Putamen (tissue), 1 donor: ENCODE measurements around the gene SPDYE3.
A peak's percentile ranks its signal among the peaks of the same experiment; 100 is the strongest.
"Not testable (repeated sequence)": the region's sequence is repeated elsewhere in the genome, so short reads cannot be mapped to it uniquely, and the experiment has no call there.

Source experiments
- DNase-seq: peaks from one replicate; pipeline ENCODE4 v3.0.0-alpha.2; 2016; ENCODE audit warnings: low spot score

SPDYE3 gene

DNA sequence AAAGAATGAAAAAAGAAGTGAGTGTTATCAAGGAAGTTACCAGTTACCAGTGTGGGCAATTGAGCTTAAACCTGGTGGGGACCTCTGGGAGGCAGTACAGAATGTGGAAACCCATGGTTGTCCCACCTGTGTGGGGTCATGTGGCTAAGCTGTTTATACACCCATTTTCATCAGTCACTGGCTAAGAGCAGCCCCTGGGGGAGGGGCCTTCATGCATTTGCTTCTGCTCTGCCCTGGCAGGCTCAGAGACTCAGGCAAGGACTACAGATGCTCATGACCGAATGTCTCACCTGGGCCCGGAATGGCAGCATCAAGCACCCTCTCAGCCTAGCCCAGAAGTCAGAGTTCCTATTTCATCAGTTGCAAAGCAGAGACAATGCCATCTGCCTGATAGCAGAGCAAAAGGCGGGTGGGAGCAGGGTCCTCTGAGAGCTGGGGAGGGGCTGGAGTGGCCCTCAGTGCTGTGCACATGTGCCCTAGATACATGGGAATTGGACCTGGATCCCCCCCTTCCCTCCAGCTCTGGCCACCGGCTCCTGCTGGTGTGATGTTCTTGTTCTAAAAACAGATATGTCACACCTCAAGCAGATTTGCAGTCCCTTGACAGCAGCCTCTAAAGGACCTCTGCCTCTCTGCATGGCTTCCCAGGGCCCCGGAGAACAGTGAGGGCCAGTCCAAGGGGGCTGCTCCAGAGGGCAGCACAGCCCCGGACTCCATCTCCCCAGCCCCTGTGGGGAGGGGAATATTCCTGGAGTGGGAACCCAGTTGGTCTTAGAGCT, 20.1 kb upstream of the SPDYE3 start:
- DNase-seq = not testable (repeated sequence)

DNA sequence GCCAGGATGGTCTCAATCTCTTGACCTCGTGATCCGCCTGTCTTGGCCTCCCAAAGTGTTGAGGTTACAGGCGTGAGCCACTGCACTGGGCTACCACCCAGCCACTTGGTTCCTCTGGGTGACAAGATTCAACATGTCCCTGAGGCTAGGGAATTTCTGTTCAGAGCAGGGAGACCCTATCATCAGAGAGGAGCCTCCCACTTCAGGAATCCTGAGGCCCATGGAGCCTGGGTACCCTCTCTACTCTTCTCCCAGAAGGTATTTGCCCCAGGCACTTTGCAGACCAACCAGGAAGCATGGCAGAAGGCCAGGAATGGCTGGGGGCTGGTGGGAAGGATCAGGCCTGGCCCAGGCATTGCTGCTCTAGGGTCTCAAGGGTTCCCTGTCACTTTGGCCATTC, 19.2 kb upstream of the SPDYE3 start:
- DNase-seq = not testable (repeated sequence)

- not testable (repeated sequence) for DNase-seq
Measured at GRCh38 chr7:100292162-100292561, 15.3 kb upstream of the SPDYE3 start.

GRCh38 chr7:100295269-100295668, 12.2 kb upstream of the SPDYE3 start:
- DNase-seq = not testable (repeated sequence)

GRCh38 chr7:100297852-100298631, 9.5 kb upstream of the SPDYE3 start:
- DNase-seq = not testable (repeated sequence)

DNA sequence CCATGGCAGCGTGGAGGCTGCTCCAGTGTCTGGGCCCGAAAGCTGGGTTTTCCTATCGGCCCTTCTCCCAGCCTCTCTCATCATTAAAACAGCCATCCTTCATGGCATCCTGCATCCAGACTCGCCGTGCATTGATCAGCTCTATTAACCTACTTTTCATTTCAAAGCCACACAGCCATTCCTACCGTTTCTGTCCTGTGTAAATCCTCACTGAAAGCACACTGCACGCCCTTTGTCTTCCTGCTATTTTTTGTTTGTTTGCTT, 8.9 kb upstream of the SPDYE3 start:
- not testable (repeated sequence) for DNase-seq

DNA sequence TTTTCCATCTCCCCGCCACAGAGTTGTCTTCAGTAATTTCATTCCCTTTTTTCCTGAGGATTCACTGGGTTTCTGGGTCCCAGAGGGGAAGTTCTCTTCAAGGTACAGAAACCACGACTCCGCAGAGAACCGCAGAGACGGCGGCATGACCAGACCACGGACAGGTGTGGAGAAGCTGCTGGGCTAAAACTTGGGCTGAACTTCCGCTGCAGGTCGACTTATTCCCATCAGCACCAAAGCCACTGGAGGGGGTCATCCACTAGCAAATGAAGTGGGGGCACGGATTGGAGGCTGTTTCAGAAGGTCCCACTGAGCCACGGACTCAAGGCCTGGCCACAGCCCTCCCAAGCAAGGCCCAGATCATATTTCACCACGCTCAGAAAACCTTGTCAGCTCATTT, 3.0 kb upstream of the SPDYE3 start:
- DNase-seq = not testable (repeated sequence)

DNA sequence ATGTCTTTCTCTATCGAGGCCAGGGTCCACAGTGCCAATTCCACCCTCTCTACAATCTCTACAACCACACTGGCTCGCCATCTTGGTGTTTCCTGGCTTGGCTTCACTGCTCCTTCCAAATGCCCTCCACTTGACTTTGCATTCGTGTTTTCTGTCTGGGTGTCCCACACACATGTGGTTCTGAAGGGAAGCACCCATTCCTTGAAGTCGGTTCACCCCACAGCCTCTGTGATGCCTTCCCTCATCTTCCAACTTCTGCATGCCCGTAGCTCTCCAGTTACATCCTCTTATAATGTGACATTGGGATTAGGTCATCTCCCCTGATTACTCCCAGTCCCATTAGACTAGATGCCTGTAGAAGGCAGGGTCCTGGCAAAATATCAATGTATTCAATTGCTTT, 10.8 kb downstream of the SPDYE3 start:
- DNase-seq = not testable (repeated sequence)

DNA sequence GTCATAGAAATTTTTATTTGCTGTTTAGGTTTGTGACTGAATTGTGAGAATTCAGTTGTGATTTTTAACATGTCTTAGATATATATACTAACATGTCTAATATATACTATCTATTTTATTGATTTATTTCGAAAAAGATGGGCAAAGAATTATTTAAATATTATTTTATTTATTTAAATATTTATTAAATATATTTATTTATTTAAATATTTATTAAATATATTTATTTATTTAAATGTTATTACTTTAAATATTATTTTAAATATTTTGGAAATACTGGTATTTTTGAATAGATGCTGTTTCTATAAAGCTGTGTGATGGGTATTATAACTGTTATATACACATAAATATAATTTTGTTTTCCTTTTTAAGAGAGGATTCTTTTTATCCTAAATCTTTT, 14.1 kb downstream of the SPDYE3 start:
- not testable (repeated sequence) for DNase-seq

GRCh38 chr7:100324194-100324593, 16.7 kb downstream of the SPDYE3 start:
- DNase-seq = not testable (repeated sequence)

DNA sequence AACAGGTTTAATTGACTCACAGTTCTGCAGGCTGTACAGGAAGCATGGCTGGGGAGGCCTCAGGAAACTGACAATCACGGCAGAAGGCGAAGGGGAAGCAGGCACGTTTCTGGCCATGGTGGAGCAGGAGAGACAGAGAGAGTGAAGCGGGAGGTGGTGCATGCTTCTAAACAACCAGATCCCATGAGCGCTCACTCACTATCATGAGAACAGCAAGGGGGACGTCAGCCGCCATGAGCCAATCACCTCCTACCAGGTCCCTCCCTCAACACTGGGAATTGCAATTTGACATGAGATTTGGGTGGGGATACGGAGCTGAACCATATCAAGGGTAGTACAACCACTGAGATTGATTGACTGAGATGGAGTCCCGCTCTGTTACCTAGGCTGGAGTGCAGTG, 18.2 kb downstream of the SPDYE3 start:
- not testable (repeated sequence) for DNase-seq

- DNase-seq = not testable (repeated sequence)
Measured at GRCh38 chr7:100326914-100327313, 19.4 kb downstream of the SPDYE3 start.

GRCh38 chr7:100335566-100336466, 28.3 kb downstream of the SPDYE3 start:
- peak; percentile 91 for DNase-seq

DNA sequence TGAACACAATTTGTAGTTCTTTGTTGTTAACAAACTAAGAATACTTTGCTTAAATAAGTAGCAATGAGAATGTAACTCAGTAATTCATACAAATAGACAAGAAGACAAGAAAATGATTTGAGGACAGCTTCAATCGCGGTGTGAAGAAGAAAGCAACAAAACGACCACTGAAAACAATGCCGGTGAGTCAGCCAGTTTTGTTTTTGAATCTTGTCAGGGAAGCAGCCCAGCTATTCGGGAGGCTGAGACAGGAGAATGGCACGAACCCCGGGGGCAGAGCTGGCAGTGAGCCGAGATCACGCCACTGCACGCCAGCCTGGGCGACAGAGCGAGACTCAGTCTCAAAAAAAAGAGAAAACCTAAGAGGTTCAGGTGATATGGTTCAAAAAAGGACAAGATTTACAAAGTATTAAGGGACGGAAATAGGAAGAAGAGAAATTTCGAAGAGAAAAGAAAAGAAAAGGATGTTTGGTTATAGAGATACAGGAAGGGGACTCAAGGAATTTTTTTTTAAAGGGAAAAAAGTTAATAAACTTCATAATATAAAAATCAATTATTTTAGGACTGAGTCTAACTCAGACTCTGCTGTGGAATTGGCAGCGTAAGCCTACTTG, 30.7 kb downstream of the SPDYE3 start:
- DNase-seq = not testable (repeated sequence)

- DNase-seq = not testable (repeated sequence)
Measured at GRCh38 chr7:100341286-100341685, 33.8 kb downstream of the SPDYE3 start.

GRCh38 chr7:100342765-100343164, 35.3 kb downstream of the SPDYE3 start:
- DNase-seq = no peak

GRCh38 chr7:100344124-100344559, 36.6 kb downstream of the SPDYE3 start:
- DNase-seq = not testable (repeated sequence)

DNA sequence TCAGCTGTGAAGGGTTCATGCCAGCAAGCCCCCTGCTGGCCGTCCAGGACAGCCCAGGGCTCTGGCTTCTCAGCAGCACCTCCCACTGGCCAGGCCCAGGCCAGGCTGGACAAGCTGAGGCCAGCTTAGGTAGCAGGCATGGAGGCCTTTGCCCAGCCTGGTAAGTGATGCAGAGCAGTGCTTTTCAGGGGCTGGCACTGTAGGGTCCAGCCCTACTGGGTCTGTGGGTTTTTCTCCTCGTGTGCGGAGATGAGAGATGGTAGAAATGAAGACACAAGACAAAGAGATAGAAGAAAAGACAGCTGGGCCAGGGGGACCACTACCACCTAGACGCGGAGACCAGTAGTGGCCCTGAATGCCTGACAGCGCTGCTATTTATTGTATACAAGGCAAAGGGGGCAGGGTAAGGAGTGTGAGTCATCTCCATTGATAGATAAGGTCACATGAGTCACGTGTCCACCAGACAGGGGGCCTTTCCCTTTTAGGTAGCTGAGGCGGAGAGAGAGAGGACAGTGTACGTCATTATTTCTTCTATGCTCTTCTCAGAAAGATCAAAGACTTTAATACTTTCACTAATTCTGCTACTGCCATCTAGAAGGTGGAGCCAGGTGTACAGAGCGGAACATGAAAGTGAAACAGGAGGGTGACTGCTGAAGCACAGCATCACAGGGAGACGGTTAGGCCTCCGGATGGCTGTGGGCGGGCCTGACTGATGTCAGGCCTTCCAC, 37.2 kb downstream of the SPDYE3 start:
- DNase-seq = not testable (repeated sequence)

- DNase-seq = peak; percentile 44
Measured at GRCh38 chr7:100345288-100345672, 37.8 kb downstream of the SPDYE3 start.

DNA sequence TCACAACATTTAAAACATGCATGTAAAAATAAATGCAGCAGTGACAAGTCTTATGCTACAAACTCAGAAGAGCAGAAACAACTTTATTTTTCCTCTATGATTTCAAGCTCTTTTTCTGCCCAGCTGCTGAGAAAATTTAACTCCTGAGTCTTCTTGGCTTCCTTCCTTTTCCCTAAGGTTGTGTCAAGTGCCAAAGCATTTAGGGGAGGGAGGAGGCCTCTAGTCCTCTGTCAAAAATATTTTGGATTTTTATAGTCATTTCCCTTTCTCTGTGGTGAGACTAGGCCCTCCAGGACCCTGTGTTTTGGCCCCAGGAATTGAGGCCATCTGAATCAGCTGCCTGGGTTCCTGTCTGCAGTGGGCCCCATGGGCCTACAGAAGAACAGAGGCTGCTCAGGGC, 39.4 kb downstream of the SPDYE3 start:
- no peak for DNase-seq

- no peak for DNase-seq
Measured at GRCh38 chr7:100348805-100349204, 41.3 kb downstream of the SPDYE3 start.
